ENCODE data around the gene GMCL1.

GMCL1 gene

DNA sequence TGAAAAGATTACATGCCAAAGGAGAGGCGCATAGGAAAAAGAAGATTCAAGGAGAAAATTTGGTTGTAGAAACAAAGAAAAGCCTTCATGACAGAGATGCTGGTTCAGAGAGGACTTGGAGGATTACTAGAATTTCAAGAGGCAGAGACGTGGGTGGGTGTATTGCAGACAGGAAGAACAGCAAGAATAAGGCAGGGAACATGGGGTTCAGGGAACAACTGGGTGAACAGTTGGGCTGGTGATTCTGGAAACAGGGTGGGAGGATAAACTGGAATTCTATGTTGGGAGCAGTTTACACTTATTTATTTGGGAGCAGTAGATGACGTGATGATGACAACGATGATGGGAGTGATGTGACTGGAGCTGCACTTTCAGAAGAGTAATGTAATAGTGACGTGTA, 18.4 kb upstream of the GMCL1 start:
- no peak for TF ChIP-seq YY1 (IDR thresholded peaks at IDR 0.05; ENCODE audit: low read depth)
- TF ChIP-seq, protein P1, sequence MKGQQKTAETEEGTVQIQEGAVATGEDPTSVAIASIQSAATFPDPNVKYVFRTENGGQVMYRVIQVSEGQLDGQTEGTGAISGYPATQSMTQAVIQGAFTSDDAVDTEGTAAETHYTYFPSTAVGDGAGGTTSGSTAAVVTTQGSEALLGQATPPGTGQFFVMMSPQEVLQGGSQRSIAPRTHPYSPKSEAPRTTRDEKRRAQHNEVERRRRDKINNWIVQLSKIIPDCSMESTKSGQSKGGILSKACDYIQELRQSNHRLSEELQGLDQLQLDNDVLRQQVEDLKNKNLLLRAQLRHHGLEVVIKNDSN (IDR thresholded peaks at IDR 0.05), result no peak
- TF ChIP-seq CREB1 (IDR thresholded peaks at IDR 0.05; ENCODE audit: low read depth), result no peak
- TF ChIP-seq NFIC (IDR thresholded peaks at IDR 0.05), result no peak
- no peak for TF ChIP-seq TAF1 (IDR thresholded peaks at IDR 0.05; ENCODE audit: low read depth)
- no peak for TF ChIP-seq RAD21 (IDR thresholded peaks at IDR 0.05; ENCODE audit: low read depth)
- TF ChIP-seq, protein P2, sequence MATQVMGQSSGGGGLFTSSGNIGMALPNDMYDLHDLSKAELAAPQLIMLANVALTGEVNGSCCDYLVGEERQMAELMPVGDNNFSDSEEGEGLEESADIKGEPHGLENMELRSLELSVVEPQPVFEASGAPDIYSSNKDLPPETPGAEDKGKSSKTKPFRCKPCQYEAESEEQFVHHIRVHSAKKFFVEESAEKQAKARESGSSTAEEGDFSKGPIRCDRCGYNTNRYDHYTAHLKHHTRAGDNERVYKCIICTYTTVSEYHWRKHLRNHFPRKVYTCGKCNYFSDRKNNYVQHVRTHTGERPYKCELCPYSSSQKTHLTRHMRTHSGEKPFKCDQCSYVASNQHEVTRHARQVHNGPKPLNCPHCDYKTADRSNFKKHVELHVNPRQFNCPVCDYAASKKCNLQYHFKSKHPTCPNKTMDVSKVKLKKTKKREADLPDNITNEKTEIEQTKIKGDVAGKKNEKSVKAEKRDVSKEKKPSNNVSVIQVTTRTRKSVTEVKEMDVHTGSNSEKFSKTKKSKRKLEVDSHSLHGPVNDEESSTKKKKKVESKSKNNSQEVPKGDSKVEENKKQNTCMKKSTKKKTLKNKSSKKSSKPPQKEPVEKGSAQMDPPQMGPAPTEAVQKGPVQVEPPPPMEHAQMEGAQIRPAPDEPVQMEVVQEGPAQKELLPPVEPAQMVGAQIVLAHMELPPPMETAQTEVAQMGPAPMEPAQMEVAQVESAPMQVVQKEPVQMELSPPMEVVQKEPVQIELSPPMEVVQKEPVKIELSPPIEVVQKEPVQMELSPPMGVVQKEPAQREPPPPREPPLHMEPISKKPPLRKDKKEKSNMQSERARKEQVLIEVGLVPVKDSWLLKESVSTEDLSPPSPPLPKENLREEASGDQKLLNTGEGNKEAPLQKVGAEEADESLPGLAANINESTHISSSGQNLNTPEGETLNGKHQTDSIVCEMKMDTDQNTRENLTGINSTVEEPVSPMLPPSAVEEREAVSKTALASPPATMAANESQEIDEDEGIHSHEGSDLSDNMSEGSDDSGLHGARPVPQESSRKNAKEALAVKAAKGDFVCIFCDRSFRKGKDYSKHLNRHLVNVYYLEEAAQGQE (IDR thresholded peaks at IDR 0.05; ENCODE audit: low read depth), result no peak
- TF ChIP-seq TCF12 (IDR thresholded peaks at IDR 0.05; ENCODE audit: low read depth), result no peak
- no peak for TF ChIP-seq EP300 (IDR thresholded peaks at IDR 0.05; ENCODE audit: borderline replicate concordance)
- no peak for TF ChIP-seq FOXM1 (IDR thresholded peaks at IDR 0.05; ENCODE audit: borderline replicate concordance, low read depth)
- no peak for TF ChIP-seq ZBTB7A (IDR thresholded peaks at IDR 0.05; ENCODE audit: low read depth)
- TF ChIP-seq, protein P3, sequence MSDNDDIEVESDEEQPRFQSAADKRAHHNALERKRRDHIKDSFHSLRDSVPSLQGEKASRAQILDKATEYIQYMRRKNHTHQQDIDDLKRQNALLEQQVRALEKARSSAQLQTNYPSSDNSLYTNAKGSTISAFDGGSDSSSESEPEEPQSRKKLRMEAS (IDR thresholded peaks at IDR 0.05), result no peak
- no peak for TF ChIP-seq TEAD4 (IDR thresholded peaks at IDR 0.05)

DNA sequence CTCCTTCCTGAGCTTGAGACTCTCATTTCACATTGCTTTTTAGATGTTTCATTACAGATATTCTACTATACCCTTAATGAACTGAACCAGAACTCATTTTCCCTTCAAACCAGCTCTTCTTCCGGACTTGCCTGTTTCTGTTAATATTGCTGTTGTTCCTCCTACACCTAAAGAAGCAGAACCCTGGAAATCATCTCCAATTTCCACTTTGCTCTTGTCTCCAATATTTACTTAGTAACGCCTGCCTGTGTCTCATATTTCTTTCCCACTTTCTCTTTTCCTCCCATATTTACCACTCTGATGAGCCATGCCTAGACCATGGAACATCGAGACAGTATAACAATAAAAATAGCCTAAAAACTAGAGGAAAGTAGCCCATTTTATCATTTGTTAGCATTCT, 17.9 kb upstream of the GMCL1 start:
- no peak for TF ChIP-seq RAD21 (IDR thresholded peaks at IDR 0.05; ENCODE audit: low read depth)
- no peak for TF ChIP-seq TAF1 (IDR thresholded peaks at IDR 0.05; ENCODE audit: low read depth)
- TF ChIP-seq NFIC (IDR thresholded peaks at IDR 0.05), result no peak
- TF ChIP-seq ZBTB7A (IDR thresholded peaks at IDR 0.05; ENCODE audit: low read depth), result no peak
- no peak for TF ChIP-seq EP300 (IDR thresholded peaks at IDR 0.05; ENCODE audit: borderline replicate concordance)
- no peak for TF ChIP-seq EGR1 (IDR thresholded peaks at IDR 0.05)
- TF ChIP-seq, protein P1 (IDR thresholded peaks at IDR 0.05), result no peak
- no peak for TF ChIP-seq FOXM1 (IDR thresholded peaks at IDR 0.05; ENCODE audit: borderline replicate concordance, low read depth)
- TF ChIP-seq TCF12 (IDR thresholded peaks at IDR 0.05; ENCODE audit: low read depth), result no peak
- TF ChIP-seq, protein P3 (IDR thresholded peaks at IDR 0.05), result no peak
- TF ChIP-seq YY1 (IDR thresholded peaks at IDR 0.05; ENCODE audit: low read depth), result no peak
- TF ChIP-seq, protein P2 (IDR thresholded peaks at IDR 0.05; ENCODE audit: low read depth), result no peak
- TF ChIP-seq CEBPB (IDR thresholded peaks at IDR 0.05), result no peak
- no peak for TF ChIP-seq TEAD4 (IDR thresholded peaks at IDR 0.05)
- TF ChIP-seq CREB1 (IDR thresholded peaks at IDR 0.05; ENCODE audit: low read depth), result no peak

DNA sequence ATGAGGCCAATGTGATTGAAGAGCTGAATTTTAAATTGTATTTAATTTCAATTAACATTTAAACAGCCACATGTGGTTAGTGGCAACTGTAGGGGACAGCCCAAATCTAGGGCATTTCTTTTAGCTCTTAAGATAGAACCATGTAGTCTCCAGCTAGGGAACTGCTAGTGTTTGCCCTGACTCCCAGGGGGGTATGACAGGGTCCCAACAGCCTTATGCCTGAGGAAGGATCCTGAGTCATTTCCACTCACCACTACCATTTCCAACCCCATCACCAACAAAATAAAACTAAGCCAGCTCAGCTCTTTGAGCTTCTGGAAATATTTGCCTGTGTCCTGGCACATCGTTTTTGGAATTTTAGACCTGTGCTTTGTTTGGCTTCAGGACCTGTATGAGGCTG, 13.7 kb upstream of the GMCL1 start:
- TF ChIP-seq EGR1 (IDR thresholded peaks at IDR 0.05) (no peak), RAD21 (IDR thresholded peaks at IDR 0.05; ENCODE audit: low read depth) (no peak), TEAD4 (IDR thresholded peaks at IDR 0.05) (no peak), EP300 (IDR thresholded peaks at IDR 0.05; ENCODE audit: borderline replicate concordance) (no peak), NFIC (IDR thresholded peaks at IDR 0.05) (no peak), TCF12 (IDR thresholded peaks at IDR 0.05; ENCODE audit: low read depth) (no peak), CREB1 (IDR thresholded peaks at IDR 0.05; ENCODE audit: low read depth) (no peak)
- TF ChIP-seq, protein P3 (IDR thresholded peaks at IDR 0.05), result no peak
- TF ChIP-seq, protein P2 (IDR thresholded peaks at IDR 0.05; ENCODE audit: low read depth), result no peak
- TF ChIP-seq, protein P1 (IDR thresholded peaks at IDR 0.05), result no peak
